A549 (cell line): ENCODE results near the gene UFSP1. TPM values are rescaled to one million over a fixed set of nuclear protein-coding genes. Genes with fewer than 3 reads are reported as not detected.

Experiments
- BCL3 ChIP-seq: fragments of >200 bp; sonication (Bioruptor Twin); formaldehyde crosslinking; IDR thresholded peaks from 3 replicates; pipeline ENCODE4 v1.6.1; 2016
- BHLHE40 ChIP-seq: IDR thresholded peaks from 2 replicates; pipeline ENCODE4 v1.6.1; 2012; ENCODE audit warnings: low read depth, low read length, inconsistent platforms
- CBX2 ChIP-seq: fragments of 200-600 bp; sonication (generic); IDR thresholded peaks from 2 replicates; pipeline ENCODE4 v1.6.1; 2016; ENCODE audit warnings: low read depth, mild to moderate bottlenecking, borderline replicate concordance
- CBX8 ChIP-seq: fragments of 200-600 bp; sonication (generic); IDR thresholded peaks from 2 replicates; pipeline ENCODE4 v1.6.1; 2016
- CEBPB ChIP-seq, 2 experiments: fragments of >200 bp in 1 of 2; sonication (Bioruptor Twin) in 1 of 2; formaldehyde crosslinking in 1 of 2; IDR thresholded peaks; 2 replicates each; pipeline ENCODE4 v1.6.1; 2012 to 2016
- CHD2 ChIP-seq: fragments of 150-350 bp; IDR thresholded peaks from 2 replicates; pipeline ENCODE4 v1.6.1; 2014; ENCODE audit warnings: low read length; ENCODE audit not compliant: partially characterized antibody
- CHD4 ChIP-seq: fragments of 200-600 bp; sonication (generic); IDR thresholded peaks from 2 replicates; pipeline ENCODE4 v1.6.1; 2016; ENCODE audit warnings: antibody characterized with exemption, mild to moderate bottlenecking, borderline replicate concordance
- CTCF ChIP-seq: fragments of >200 bp; sonication (Bioruptor Twin); formaldehyde crosslinking; IDR thresholded peaks from 3 replicates; pipeline ENCODE4 v1.5.1; 2016
- EHF ChIP-seq: fragments of 250-450 bp; sonication (Bioruptor Pico); IDR thresholded peaks from 2 replicates; pipeline ENCODE4 v1.5.0; 2020; ENCODE audit warnings: mild to moderate bottlenecking
- EHMT2 ChIP-seq: fragments of 200-600 bp; sonication (generic); IDR thresholded peaks from 2 replicates; pipeline ENCODE4 v1.6.1; 2016; ENCODE audit warnings: antibody characterized with exemption, low read depth, mild to moderate bottlenecking, moderate library complexity
- ELK1 ChIP-seq: fragments of 150-350 bp; IDR thresholded peaks from 2 replicates; pipeline ENCODE4 v1.6.1; 2014; ENCODE audit warnings: low read depth, mild to moderate bottlenecking, low read length
- EP300 ChIP-seq, 2 experiments: fragments of >200 bp; sonication (Bioruptor Twin); formaldehyde crosslinking; IDR thresholded peaks; 2 replicates in 1 of 2; 3 replicates in 1 of 2; pipeline ENCODE4 v1.6.1; 2016 to 2017
- ESRRA ChIP-seq: fragments of 150-350 bp; IDR thresholded peaks from 2 replicates; pipeline ENCODE4 v1.6.1; 2014; ENCODE audit warnings: mild to moderate bottlenecking, low read length, borderline replicate concordance
- FOSB ChIP-seq: fragments of 250-450 bp; sonication (Bioruptor Pico); IDR thresholded peaks from 2 replicates; pipeline ENCODE4 v1.5.0; 2020; ENCODE audit warnings: mild to moderate bottlenecking, moderate library complexity
- HEYL ChIP-seq: fragments of 250-450 bp; sonication (Bioruptor Pico); IDR thresholded peaks from 2 replicates; pipeline ENCODE4 v1.8.0; 2021; ENCODE audit warnings: mild to moderate bottlenecking, moderate library complexity
- HMGXB4 ChIP-seq: fragments of 250-450 bp; sonication (Bioruptor Pico); IDR thresholded peaks from 2 replicates; pipeline ENCODE4 v1.5.0; 2021; ENCODE audit warnings: mild to moderate bottlenecking, moderate library complexity, borderline replicate concordance
- HOXB5 ChIP-seq: fragments of 250-450 bp; sonication (Bioruptor Pico); IDR thresholded peaks from 2 replicates; pipeline ENCODE4 v1.5.0; 2020; ENCODE audit warnings: mild to moderate bottlenecking, moderate library complexity
- KDM1A ChIP-seq: fragments of 200-600 bp; sonication (generic); IDR thresholded peaks from 2 replicates; pipeline ENCODE4 v1.6.1; 2016; ENCODE audit warnings: low read depth, mild to moderate bottlenecking
- KDM5A ChIP-seq: fragments of 200-600 bp; sonication (generic); IDR thresholded peaks from 2 replicates; pipeline ENCODE4 v1.6.1; 2016; ENCODE audit warnings: antibody characterized with exemption, mild to moderate bottlenecking
- NFE2L2 ChIP-seq: fragments of 150-350 bp; conservative IDR thresholded peaks from 2 replicates; pipeline ENCODE4 v1.6.1; 2014; ENCODE audit warnings: low read length
- NPAS2 ChIP-seq: fragments of 250-450 bp; sonication (Bioruptor Pico); IDR thresholded peaks from 2 replicates; pipeline ENCODE4 v1.8.0; 2022; ENCODE audit warnings: mild to moderate bottlenecking, moderate library complexity, borderline replicate concordance
- PBX3 ChIP-seq: IDR thresholded peaks from 2 replicates; pipeline ENCODE4 v1.6.1; 2012
- POLR2A ChIP-seq: IDR thresholded peaks from 2 replicates; pipeline ENCODE4 v1.6.1; 2012; ENCODE audit warnings: mild to moderate bottlenecking, low read length
- POLR2AphosphoS2 ChIP-seq: conservative IDR thresholded peaks from 2 replicates; pipeline ENCODE4 v1.6.1; 2012; ENCODE audit warnings: low read length, improper control_type of control experiment, inconsistent platforms
- RARB ChIP-seq: fragments of 250-450 bp; sonication (Bioruptor Pico); IDR thresholded peaks from 2 replicates; pipeline ENCODE4 v1.8.0; 2021; ENCODE audit warnings: mild to moderate bottlenecking, moderate library complexity
- REST ChIP-seq: fragments of 200-600 bp; sonication (generic); IDR thresholded peaks from 2 replicates; pipeline ENCODE4 v1.6.1; 2016; ENCODE audit warnings: antibody characterized with exemption, mild to moderate bottlenecking, moderate library complexity
- RNF2 ChIP-seq: fragments of 200-600 bp; sonication (generic); IDR thresholded peaks from 2 replicates; pipeline ENCODE4 v1.6.1; 2016; ENCODE audit warnings: low read depth, mild to moderate bottlenecking, antibody characterized with exemption, moderate library complexity, borderline replicate concordance
- USF2 ChIP-seq: fragments of 450-650 bp; IDR thresholded peaks from 2 replicates; pipeline ENCODE4 v1.6.1; 2014; ENCODE audit warnings: antibody characterized with exemption
- ZC3H11A ChIP-seq: fragments of 450-650 bp; IDR thresholded peaks from 2 replicates; pipeline ENCODE4 v1.6.1; 2014; ENCODE audit warnings: antibody characterized with exemption, mild to moderate bottlenecking
- ZNF302 ChIP-seq: fragments of 250-450 bp; sonication (Bioruptor Pico); IDR thresholded peaks from 2 replicates; pipeline ENCODE4 v1.9.0; 2021; ENCODE audit warnings: inconsistent platforms, mild to moderate bottlenecking, moderate library complexity
- ZSCAN20 ChIP-seq: fragments of 250-450 bp; sonication (Bioruptor Pico); IDR thresholded peaks from 2 replicates; pipeline ENCODE4 v1.8.0; 2022; ENCODE audit warnings: mild to moderate bottlenecking, moderate library complexity
- polyA plus RNA-seq, 4 experiments: library from polyadenylated mRNA; depleted of rRNA in 3 of 4; stranded (reverse); fragments of >200 nt; fragmentation: RNase III in 1 of 4; extraction: RNeasy Plus Mini Kit Qiagen cat#74134 plus additional on column Dnase treatment in 1 of 4; gene quantifications; 2 replicates in 3 of 4; 3 replicates in 1 of 4; pipeline ENCODE4 v1.2.3, GENCODE V29; 2011 to 2017

The UFSP1 gene
- polyA plus RNA-seq, 2 of the 4 experiments (the other 2 are of a cell fraction), result 1.9 to 6.9 TPM

- TF ChIP-seq CHD2, result peak; percentile 90
- no peak for TF ChIP-seq CTCF
- no peak for TF ChIP-seq NPAS2 (CRISPR knock-in tag)
- TF ChIP-seq HOXB5 (CRISPR knock-in tag), result peak; percentile 68
- TF ChIP-seq POLR2AphosphoS2, result no peak
- TF ChIP-seq HEYL (CRISPR knock-in tag), result no peak
- TF ChIP-seq EHMT2, result no peak
- no peak for TF ChIP-seq CBX8
- TF ChIP-seq CEBPB (IDR thresholded peaks at IDR 0.05), result no peak; a peak in 1 of 4 replicates
- TF ChIP-seq ESRRA, result no peak
- TF ChIP-seq PBX3, result 0 out of 2 replicates have a peak, but pooled peaks have one; percentile 34
- TF ChIP-seq HMGXB4 (CRISPR knock-in tag), result peak; percentile 60; the same call in 1 of the 2 replicates
- TF ChIP-seq NFE2L2, result no peak
- no peak for TF ChIP-seq BHLHE40
- TF ChIP-seq RNF2, result no peak
- peak; percentile 81 for TF ChIP-seq REST
- TF ChIP-seq BCL3, result peak; percentile 84; the same call in 2 of the 3 replicates
- TF ChIP-seq KDM1A, result no peak
- peak; percentile 27; the same call in 1 of the 2 replicates for TF ChIP-seq KDM5A
- TF ChIP-seq FOSB (CRISPR knock-in tag), result no peak; the same call in 1 of the 2 replicates
- TF ChIP-seq RARB (CRISPR knock-in tag), result no peak
- no peak for TF ChIP-seq CHD4
- no peak for TF ChIP-seq ZNF302
- TF ChIP-seq ZSCAN20 (CRISPR knock-in tag), result no peak
- TF ChIP-seq ELK1, result no peak
- no peak for TF ChIP-seq EHF (CRISPR knock-in tag)
- no peak for TF ChIP-seq USF2
- no peak for TF ChIP-seq CBX2
- no peak for TF ChIP-seq EP300 (IDR thresholded peaks at IDR 0.05)
- TF ChIP-seq POLR2A, result peak; percentile 82
- no peak for TF ChIP-seq ZC3H11A
Observed at GRCh38 chr7:100874577-100875355, 14.7 kb downstream of the UFSP1 start, which contains the start of gene SRRT (continued).
